ENCODE results near the gene RGPD5. TPM values are rescaled to one million over a fixed set of nuclear protein-coding genes. Genes with fewer than 3 reads are reported as not detected.
A peak's percentile ranks its signal among the peaks of the same experiment; 100 is the strongest.
"Not testable (repeated sequence)": the region's sequence is repeated elsewhere in the genome, so short reads cannot be mapped to it uniquely, and the experiment has no call there.

The RGPD5 gene
- total RNA-seq, 2 donors from 2014 or later = 20.5 to 59.3 TPM

DNA sequence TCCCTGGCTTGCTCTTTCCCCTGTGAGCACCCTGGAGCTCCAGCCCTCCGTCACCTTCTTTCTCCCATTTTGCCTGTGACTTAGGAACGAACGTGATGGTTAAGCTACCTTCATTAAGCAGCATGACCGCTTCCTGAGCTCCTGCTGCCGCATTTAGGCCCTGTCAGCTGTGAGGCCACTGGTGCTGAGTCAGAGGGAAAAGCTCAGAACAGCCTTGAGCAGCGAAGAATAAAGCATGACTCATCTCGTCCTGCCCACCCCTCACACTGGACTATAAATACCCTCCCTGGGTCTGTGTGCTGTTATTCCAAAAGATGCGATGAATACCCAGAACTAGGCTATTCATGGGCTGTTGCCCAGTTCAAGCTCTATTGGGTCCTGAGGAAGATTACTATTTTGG lies 111.7 kb downstream of the RGPD5 start:
- not testable (repeated sequence) for H3K36me3 Mint-ChIP-seq
- ATAC-seq = peak in 1 of 2 donors; percentile 54

More for the DNA sequence above, 111.7 kb downstream of the RGPD5 start:
- DNase-seq (ENCODE audit: low spot score); H3K4me3 Mint-ChIP-seq; H3K27ac Mint-ChIP-seq; H3K27me3 Mint-ChIP-seq; H3K4me1 Mint-ChIP-seq (ENCODE audit: low read depth in 2 of 2); H3K9me3 Mint-ChIP-seq: not testable (repeated sequence)

Other genes starting within 250 kb of the RGPD5 start
- gene SEPTIN10, start 180.3 kb upstream of the RGPD5 start, total RNA-seq = 1 to 10 TPM in 1 of 2 donors, under 1 TPM in 1; 0.64 to 1.9 TPM
- gene SOWAHC, start 179.9 kb upstream of the RGPD5 start, total RNA-seq = under 1 TPM; 0.14 to 0.29 TPM
- gene LIMS3, start 104.4 kb downstream of the RGPD5 start, total RNA-seq = 1 to 10 TPM in 1 of 2 donors, under 1 TPM in 1; 0.43 to 1.0 TPM